H9 (cell line): ENCODE data around the gene POC5. TPM values are rescaled to one million over a fixed set of nuclear protein-coding genes. Genes with fewer than 3 reads are reported as not detected.

ENCODE experiments used
- DNase-seq: peaks from one replicate; pipeline ENCODE4 v3.0.0-alpha.2; 2017
- H2AFZ ChIP-seq: one replicate; pipeline ENCODE4 v1.6.1; 2013; ENCODE audit warnings: mild to moderate bottlenecking, low read length, control low read depth, moderate library complexity
- H2AK5ac ChIP-seq: 2 replicates; pipeline ENCODE4 v1.6.1; 2013; ENCODE audit warnings: low read length, control low read depth, mixed read lengths; ENCODE audit not compliant: insufficient read length
- H2BK120ac ChIP-seq: one replicate; pipeline ENCODE4 v1.6.1; 2013; ENCODE audit warnings: low read depth, mild to moderate bottlenecking, low read length, control low read depth, inconsistent platforms; ENCODE audit not compliant: poor library complexity, severe bottlenecking
- H2BK12ac ChIP-seq: 2 replicates; pipeline ENCODE4 v1.6.1; 2013; ENCODE audit warnings: low read length, control low read depth, mixed read lengths, low read depth; ENCODE audit not compliant: insufficient read length
- H2BK15ac ChIP-seq: 2 replicates; pipeline ENCODE4 v1.6.1; 2013; ENCODE audit warnings: low read depth, low read length, control low read depth
- H2BK20ac ChIP-seq: one replicate; pipeline ENCODE4 v1.6.1; 2013; ENCODE audit warnings: low read depth, mild to moderate bottlenecking, low read length, control low read depth, inconsistent platforms; ENCODE audit not compliant: poor library complexity, severe bottlenecking
- H2BK5ac ChIP-seq: 2 replicates; pipeline ENCODE4 v1.6.1; 2013; ENCODE audit warnings: low read length, control low read depth, mixed read lengths; ENCODE audit not compliant: insufficient read length
- H3K14ac ChIP-seq: 2 replicates; pipeline ENCODE4 v1.6.1; 2013; ENCODE audit warnings: low read length, control low read depth; ENCODE audit not compliant: insufficient read depth
- H3K18ac ChIP-seq: 2 replicates; pipeline ENCODE4 v1.6.1; 2013; ENCODE audit warnings: low read depth, mild to moderate bottlenecking, mixed read lengths, low read length, control low read depth; ENCODE audit not compliant: insufficient read length
- H3K23ac ChIP-seq: 2 replicates; pipeline ENCODE4 v1.6.1; 2013; ENCODE audit warnings: low read length, control low read depth, mixed read lengths, low read depth; ENCODE audit not compliant: insufficient read length
- H3K23me2 ChIP-seq: 2 replicates; pipeline ENCODE4 v1.6.1; 2013; ENCODE audit warnings: low read depth, mild to moderate bottlenecking, mixed read lengths, low read length, control low read depth; ENCODE audit not compliant: insufficient read length, poor library complexity, severe bottlenecking
- H3K27ac ChIP-seq: 2 replicates; pipeline ENCODE4 v1.5.1; 2013; ENCODE audit warnings: low read length, control low read depth, mixed read lengths, low read depth; ENCODE audit not compliant: insufficient read length
- H3K27me3 ChIP-seq: 2 replicates; pipeline ENCODE4 v1.6.1; 2013; ENCODE audit warnings: low read length, control low read depth, inconsistent platforms; ENCODE audit not compliant: insufficient read depth
- H3K4ac ChIP-seq: 2 replicates; pipeline ENCODE4 v1.6.1; 2013; ENCODE audit warnings: low read depth, mild to moderate bottlenecking, control low read depth, inconsistent platforms, low read length, moderate library complexity
- H3K4me1 ChIP-seq: 2 replicates; pipeline ENCODE4 v1.6.1; 2013; ENCODE audit warnings: low read length, control low read depth, inconsistent platforms; ENCODE audit not compliant: insufficient read depth
- H3K4me2 ChIP-seq: 2 replicates; pipeline ENCODE4 v1.6.1; 2013; ENCODE audit warnings: low read length, control low read depth, mixed read lengths; ENCODE audit not compliant: insufficient read length, insufficient read depth
- H3K56ac ChIP-seq: 2 replicates; pipeline ENCODE4 v1.6.1; 2013; ENCODE audit warnings: low read depth, mild to moderate bottlenecking, mixed read lengths, low read length, control low read depth; ENCODE audit not compliant: insufficient read length
- H3K79me1 ChIP-seq: 2 replicates; pipeline ENCODE4 v1.6.1; 2013; ENCODE audit warnings: low read depth, mild to moderate bottlenecking, moderate library complexity, low read length, control low read depth, inconsistent platforms; ENCODE audit not compliant: insufficient read depth, poor library complexity, severe bottlenecking
- H3K79me2 ChIP-seq: 2 replicates; pipeline ENCODE4 v1.6.1; 2013; ENCODE audit warnings: low read length, control low read depth, inconsistent platforms; ENCODE audit not compliant: insufficient read depth
- H3K9ac ChIP-seq: 2 replicates; pipeline ENCODE4 v1.6.1; 2013; ENCODE audit warnings: low read length, control low read depth, mixed read lengths; ENCODE audit not compliant: insufficient read length; ENCODE audit errors: extremely low read depth
- H3K9me3 ChIP-seq: one replicate; pipeline ENCODE4 v1.6.1; 2013; ENCODE audit warnings: low read depth, low read length, inconsistent platforms; ENCODE audit not compliant: control insufficient read depth
- H3T11ph ChIP-seq: one replicate; pipeline ENCODE4 v1.6.1; 2013; ENCODE audit warnings: mild to moderate bottlenecking, low read length, control low read depth, inconsistent platforms
- H4K20me1 ChIP-seq: one replicate; pipeline ENCODE4 v1.6.1; 2013; ENCODE audit not compliant: control insufficient read depth, insufficient read length, insufficient read depth
- H4K5ac ChIP-seq: 2 replicates; pipeline ENCODE4 v1.6.1; 2013; ENCODE audit warnings: low read depth, mild to moderate bottlenecking, mixed read lengths, low read length, control low read depth; ENCODE audit not compliant: insufficient read length
- H4K8ac ChIP-seq: replicated peaks from 2 replicates; pipeline ENCODE4 v1.6.1; 2013; ENCODE audit warnings: low read length, control low read depth, mixed read lengths, low read depth; ENCODE audit not compliant: insufficient read length
- H4K91ac ChIP-seq: 2 replicates; pipeline ENCODE4 v1.6.1; 2013; ENCODE audit warnings: low read depth, mild to moderate bottlenecking, moderate library complexity, mixed read lengths, low read length, control low read depth; ENCODE audit not compliant: insufficient read length
- H3K27ac Mint-ChIP-seq, 3 experiments: 2 replicates in 2 of 3; 3 replicates in 1 of 3; pipeline ENCODE4 v1.8.0; 2020 to 2021; ENCODE audit warnings: mixed read lengths in 3 of 3, mild to moderate bottlenecking in 1 of 3, moderate library complexity in 1 of 3
- H3K27me3 Mint-ChIP-seq: 2 replicates; pipeline ENCODE4 v1.8.0; 2021; ENCODE audit warnings: low read depth, mild to moderate bottlenecking, moderate library complexity, mixed read lengths
- H3K36me3 Mint-ChIP-seq, 3 experiments: 2 replicates in 2 of 3; 3 replicates in 1 of 3; pipeline ENCODE4 v1.8.0; 2020 to 2021; ENCODE audit warnings: low read depth in 3 of 3, mixed read lengths in 3 of 3; ENCODE audit not compliant: insufficient read depth in 1 of 3
- H3K4me1 Mint-ChIP-seq, 2 experiments: 2 replicates each; pipeline ENCODE4 v1.8.0; 2020; ENCODE audit warnings: mixed read lengths in 2 of 2
- H3K4me3 Mint-ChIP-seq, 2 experiments: 2 replicates in 1 of 2; 3 replicates in 1 of 2; pipeline ENCODE4 v1.8.0; 2020 to 2021; ENCODE audit warnings: mild to moderate bottlenecking in 2 of 2, mixed read lengths in 2 of 2, moderate library complexity in 1 of 2
- H3K9me3 Mint-ChIP-seq, 2 experiments: 2 replicates in 1 of 2; 3 replicates in 1 of 2; pipeline ENCODE4 v1.8.0; 2020; ENCODE audit warnings: mild to moderate bottlenecking in 2 of 2, mixed read lengths in 2 of 2, moderate library complexity in 1 of 2
- CTCF ChIP-seq: fragments of 200-600 bp; sonication (generic); conservative IDR thresholded peaks from 3 replicates; pipeline ENCODE4 v1.8.0; 2021; ENCODE audit warnings: antibody characterized with exemption, mild to moderate bottlenecking
- WGBS: extraction: QIAGEN DNeasy Blood & Tissue Kit; methylation state at CpG from one replicate; pipeline ENCODE4 v1.1.7; 2013; ENCODE audit warnings: missing lambda C conversion rate, low lambda C conversion rate, mixed read lengths; ENCODE audit not compliant: insufficient read length; ENCODE audit errors: extremely low coverage; 5-methylcytosine and 5-hydroxymethylcytosine counted together
- total RNA-seq: library from RNA; stranded (reverse); gene quantifications from 2 replicates; pipeline ENCODE4 v1.2.1, GENCODE V29; 2021

The POC5 gene
- total RNA-seq, 1 experiment from 2014 or later: 12.2 TPM

- H2BK5ac ChIP-seq: no peak overlapping the region
- H3K36me3 Mint-ChIP-seq: no peaks in the 10 kb centered on the region
- H2AFZ ChIP-seq: no peak overlapping the region
- no peak overlapping the region for H3K27ac ChIP-seq
- no peak overlapping the region for H3K56ac ChIP-seq
- no peak overlapping the region for H3K4me3 Mint-ChIP-seq
- no peak overlapping the region for H3K27ac Mint-ChIP-seq
- WGBS: no CpG with 5 or more reads among the region's 3 CpGs
- no peaks in the 10 kb centered on the region for H3K27me3 ChIP-seq
- no peaks in the 10 kb centered on the region; the same call in 1 of the 2 replicates for H3K4me1 ChIP-seq
- H3K18ac ChIP-seq: no peak overlapping the region
- no peak overlapping the region for H4K91ac ChIP-seq
- H3K4me2 ChIP-seq: no peak overlapping the region
- no peak overlapping the region for H3K23ac ChIP-seq
- no peak overlapping the region for H2BK120ac ChIP-seq
- H2BK15ac ChIP-seq: no peak overlapping the region
- no peaks in the 10 kb centered on the region for H3K79me1 ChIP-seq
- H3T11ph ChIP-seq: no peak overlapping the region
- no peaks in the 10 kb centered on the region for H3K23me2 ChIP-seq
- no peak for DNase-seq
- no peak overlapping the region for H2AK5ac ChIP-seq
- no peak overlapping the region for H3K14ac ChIP-seq
- no peaks in the 10 kb centered on the region for H4K20me1 ChIP-seq
- no peak overlapping the region for H2BK20ac ChIP-seq
- H3K27me3 Mint-ChIP-seq: peaks cover 1% of the 10 kb centered on the region
- H3K9ac ChIP-seq: no peak overlapping the region
- no peak overlapping the region for H4K5ac ChIP-seq
- peaks cover 0 to 18% of the 10 kb centered on the region in 2 experiments; a peak in 2 of 4 replicates for H3K4me1 Mint-ChIP-seq
- H3K79me2 ChIP-seq: no peaks in the 10 kb centered on the region
- no peak overlapping the region for H2BK12ac ChIP-seq
- no peaks in the 10 kb centered on the region for H3K9me3 Mint-ChIP-seq
- H4K8ac ChIP-seq: no peak overlapping the region
- no peak for TF ChIP-seq CTCF
- no peak overlapping the region for H3K4ac ChIP-seq
- no peaks in the 10 kb centered on the region for H3K9me3 ChIP-seq
Measured at GRCh38 chr5:75659791-75660450, 57.3 kb downstream of the POC5 start.
